ENCODE data around the gene LRFN5. TPM values are rescaled to one million over a fixed set of nuclear protein-coding genes. Genes with fewer than 3 reads are reported as not detected.

The LRFN5 gene
- total and polyA plus RNA-seq, 2 of the 13 experiments (the other 11 are each of a cell fraction or from before 2014, with no cell fraction given) = not detected

GRCh38 chr14:41950428-41951151 lies 343.9 kb downstream of the LRFN5 start:
- H3K4me2 ChIP-seq (ENCODE audit: low read depth, low read length) = no peak overlapping the region
- no peaks in the 10 kb centered on the region for H3K79me2 ChIP-seq (ENCODE audit: insufficient read depth, low read length)
- DNase-seq (ENCODE audit: low spot score) (no peak), FAIRE-seq (no peak), ATAC-seq (no peak)
- POLR2A ChIA-PET = no interaction called here
- no peak overlapping the region for H3K9ac ChIP-seq (ENCODE audit: insufficient read depth, low read depth, low read length)
- no peak overlapping the region for H3K27ac ChIP-seq (ENCODE audit: extremely low read length, insufficient read depth, low read length)
- H3K4me1 ChIP-seq (ENCODE audit: insufficient read depth, low read length) = no peaks in the 10 kb centered on the region
- no peaks in the 10 kb centered on the region for H3K27me3 ChIP-seq (ENCODE audit: control insufficient read depth in 1 of 2, insufficient read depth in 2 of 2, low read length in 2 of 2)
- 14% methylated on average over 7 of the region's 7 CpGs for WGBS (ENCODE audit: low lambda C conversion rate)
- in situ Hi-C loops (cut with HindIII; ENCODE audit: extremely low pct_ligation_motif_present, low pct_unique_long_range_greater_than_20kb) = no loop called here
- H2AFZ ChIP-seq (ENCODE audit: low read length) = no peak overlapping the region
- no TSS peak for BruUV-seq (replicated peaks)
- no peaks in the 10 kb centered on the region for H4K20me1 ChIP-seq (ENCODE audit: insufficient read depth, low read length)
- intact Hi-C loops (cut with micrococcal nuclease; ENCODE audit: unreplicated experiment) = no loop called here
- TF ChIP-seq ZNF12 (CRISPR knock-in tag; IDR thresholded peaks at IDR 0.05) (no peak), MAFK (conservative IDR thresholded peaks at IDR 0.05 in 1 of 2, IDR thresholded peaks at IDR 0.05 in 1 of 2; ENCODE audit: low read length in 2 of 2) (peak; percentile 73 to 81; a peak in 3 of 4 replicates), CCAR2 (optimal IDR thresholded peaks at IDR 0.05; ENCODE audit: low read depth, low read length) (no peak), MAFF (IDR thresholded peaks at IDR 0.05; ENCODE audit: low read depth, low read length) (peak; percentile 62; the same call in 1 of the 2 replicates)
- CTCF ChIA-PET (ENCODE audit: low intra/inter-chr PET ratio, low total read pairs) = no interaction called here
- no peaks in the 10 kb centered on the region for H3K36me3 ChIP-seq (replicated peaks in 1 of 2; ENCODE audit: control insufficient read depth in 1 of 2, insufficient read depth in 2 of 2, low read length in 2 of 2)
- H3K9me3 ChIP-seq (ENCODE audit: low read length) = peaks cover 57% of the 10 kb centered on the region
- H3K4me3 ChIP-seq (replicated peaks in 1 of 3; ENCODE audit: insufficient read depth in 1 of 3, low read depth in 2 of 3, low read length in 3 of 3) = no peak overlapping the region

Small RNA genes within 50 kb of the gene (small RNA-seq; reads per million reads assigned to genes)
- gene RF00322 (ENCODE audit: insufficient read depth in 2 of 3, insufficient read length in 3 of 3, low read depth in 2 of 3, low replicate concordance in 1 of 3) = 0 reads per million in 3 experiments

All from HepG2 (cell line).